HUDEP-2 (cell line): ENCODE measurements around the gene MYO18A.
"Not testable (repeated sequence)": the region's sequence is repeated elsewhere in the genome, so short reads cannot be mapped to it uniquely, and the experiment has no call there.

ENCODE experiments used
- DNase-seq, 76 experiments: peaks; one replicate each; lab custom pipeline; 2025; ENCODE audit not compliant: unreplicated experiment in 76 of 76; lab: John Stamatoyannopoulos, UW

The MYO18A gene

DNA sequence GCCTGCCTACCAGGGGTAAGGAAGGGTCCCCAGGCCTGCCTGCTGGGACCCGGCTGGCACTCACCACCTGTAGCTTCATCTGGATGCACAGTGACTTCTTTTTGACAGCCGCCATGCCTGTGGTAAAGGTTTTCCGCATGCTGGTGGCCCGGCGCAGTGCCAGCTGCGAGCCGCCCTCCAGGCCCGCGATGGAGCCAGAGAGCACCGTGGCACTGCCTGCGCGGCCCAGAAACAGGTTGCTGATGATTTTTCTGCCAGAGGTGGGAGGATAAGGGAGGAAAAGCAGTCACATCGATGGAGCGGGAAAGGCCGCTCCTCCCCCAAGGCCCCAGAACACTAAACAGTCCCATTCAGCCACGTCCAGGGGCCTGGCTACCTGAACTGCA lies 69.8 kb downstream of the MYO18A start:
- DNase-seq = no peak

DNA sequence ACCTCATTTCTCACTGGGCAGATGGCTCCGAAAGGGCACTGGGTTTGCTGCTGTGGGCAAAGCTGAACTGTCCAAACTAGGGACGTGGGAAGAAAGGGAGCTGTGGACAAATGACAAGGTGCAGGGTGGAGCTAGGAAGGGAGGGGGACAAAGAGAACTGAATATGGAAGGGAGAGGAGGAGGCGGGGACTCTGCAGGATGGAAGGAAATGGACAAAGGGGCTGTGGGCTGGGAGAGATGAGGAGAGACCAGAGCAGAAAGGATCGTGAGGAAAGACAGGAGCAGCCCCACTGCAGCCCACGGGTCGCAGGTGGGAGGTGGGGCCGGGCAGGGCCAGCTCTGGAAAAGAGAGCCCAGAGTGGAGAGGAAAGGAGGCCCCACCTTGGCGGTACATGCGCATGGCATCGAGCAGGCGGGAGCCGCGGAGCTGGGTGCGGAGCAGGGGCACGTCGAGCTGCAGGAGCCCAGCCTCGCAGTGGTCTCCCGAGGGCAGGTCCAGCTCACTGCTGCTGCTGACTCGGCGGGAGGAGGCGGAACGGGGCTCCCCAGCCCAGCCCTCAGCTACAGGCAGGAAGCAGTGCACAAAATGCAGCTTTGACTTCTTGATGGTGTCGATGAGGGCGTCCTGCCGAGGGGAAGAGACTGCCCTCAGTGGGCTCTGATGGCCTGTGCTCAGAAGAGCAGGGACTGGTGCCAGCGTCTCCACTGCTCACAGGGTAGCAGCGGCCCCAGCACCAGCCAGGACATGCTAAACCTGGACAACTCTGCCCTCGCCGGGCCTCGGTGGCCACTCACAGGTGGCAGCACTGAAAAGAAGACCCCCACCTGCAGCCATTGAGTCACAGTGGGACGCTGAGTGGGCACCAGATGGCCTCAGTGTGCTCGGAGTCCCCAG lies 70.5 kb downstream of the MYO18A start:
- DNase-seq = no peak

DNA sequence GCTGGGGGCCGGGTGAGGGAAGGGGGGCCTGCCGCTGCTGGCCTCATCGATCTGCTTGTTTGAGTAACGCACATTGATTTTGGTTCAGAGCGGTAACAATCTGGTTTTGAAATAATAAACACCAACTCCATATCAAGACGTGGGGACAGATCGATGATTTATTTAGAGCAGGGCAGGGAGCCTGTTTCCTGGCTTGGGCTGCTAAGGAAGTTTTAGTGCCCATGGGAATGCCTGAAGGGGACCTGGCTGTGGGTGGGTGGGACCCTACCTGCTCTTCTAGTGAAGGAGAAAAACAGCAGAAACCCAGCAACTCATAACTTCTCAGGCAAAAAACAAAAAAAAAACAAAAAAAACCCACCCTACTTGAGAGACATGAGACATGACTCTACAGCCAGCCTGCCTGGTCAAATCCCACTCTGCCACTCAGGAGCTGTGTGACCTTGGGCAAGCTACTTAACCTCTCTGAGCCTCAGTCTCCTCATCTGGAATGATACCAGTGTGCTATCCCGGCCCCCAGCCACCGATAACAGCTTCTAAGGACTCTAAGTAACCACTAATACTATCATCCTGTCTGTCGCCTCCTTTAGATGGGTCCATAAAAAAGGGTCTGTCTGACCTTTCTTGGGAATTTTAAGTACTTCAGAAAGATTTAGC lies 71.2 kb downstream of the MYO18A start:
- no peak for DNase-seq

DNA sequence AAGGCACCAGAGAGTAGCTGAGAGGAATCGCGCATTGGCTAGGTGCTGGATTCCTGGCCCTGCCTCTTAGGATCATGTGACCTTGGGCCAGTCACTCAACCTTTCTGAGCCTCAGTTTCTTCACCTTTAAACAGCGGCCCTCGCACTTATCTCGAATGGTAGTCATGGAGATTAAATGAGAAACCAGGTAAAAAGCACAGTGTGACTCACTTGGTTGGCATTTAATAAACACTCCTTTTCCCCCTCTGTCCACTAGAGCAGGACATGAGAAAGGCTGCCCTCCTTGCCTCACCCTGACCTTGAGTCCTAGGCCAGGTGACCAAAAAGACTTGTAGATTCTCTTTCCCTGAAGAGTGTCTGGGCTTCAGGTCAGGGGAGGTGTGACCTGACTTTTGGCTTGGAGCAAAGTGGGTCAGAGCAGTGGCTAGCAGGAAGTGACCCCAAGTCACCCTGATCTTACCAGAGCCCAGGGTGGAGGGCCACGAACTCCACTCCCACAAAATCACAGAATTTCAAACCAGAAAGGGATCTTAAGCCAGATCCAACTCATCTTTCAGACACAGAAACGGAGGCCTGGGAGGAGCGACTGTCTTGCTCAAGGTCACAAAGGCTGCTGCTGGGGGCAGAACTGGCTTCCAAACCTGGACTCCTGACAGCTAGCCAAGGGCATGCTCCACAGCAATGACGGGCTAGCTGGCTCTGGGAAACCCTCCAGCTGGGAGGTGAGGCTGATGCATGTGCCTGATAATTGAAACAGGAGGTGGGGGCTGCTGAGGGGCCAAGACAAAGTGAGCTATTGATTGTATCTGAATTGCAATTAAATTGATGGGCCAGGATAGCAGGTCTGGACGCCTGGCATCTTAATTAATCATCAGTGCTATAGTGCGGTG lies 72.0 kb downstream of the MYO18A start:
- DNase-seq = no peak

DNA sequence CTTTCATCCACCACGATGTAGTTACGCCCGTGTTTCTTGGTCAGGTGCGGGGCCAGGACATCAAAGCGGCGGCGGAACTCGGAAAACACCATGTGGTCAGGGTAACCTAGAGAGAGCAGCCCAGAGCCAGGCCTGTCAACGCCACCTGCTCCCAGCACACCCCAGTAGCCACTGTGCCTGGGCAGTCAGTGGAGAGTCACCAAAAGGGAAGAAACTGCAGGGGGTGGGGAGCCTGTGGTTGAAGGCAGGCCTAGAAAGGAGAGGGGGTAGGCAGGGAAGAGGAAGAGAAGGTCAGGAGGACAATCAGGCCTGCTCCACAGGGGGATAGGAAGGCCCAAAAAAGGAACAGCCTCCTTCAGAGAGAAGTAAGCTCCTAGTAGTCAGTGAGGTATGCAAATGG lies 73.1 kb downstream of the MYO18A start:
- DNase-seq = no peak

DNA sequence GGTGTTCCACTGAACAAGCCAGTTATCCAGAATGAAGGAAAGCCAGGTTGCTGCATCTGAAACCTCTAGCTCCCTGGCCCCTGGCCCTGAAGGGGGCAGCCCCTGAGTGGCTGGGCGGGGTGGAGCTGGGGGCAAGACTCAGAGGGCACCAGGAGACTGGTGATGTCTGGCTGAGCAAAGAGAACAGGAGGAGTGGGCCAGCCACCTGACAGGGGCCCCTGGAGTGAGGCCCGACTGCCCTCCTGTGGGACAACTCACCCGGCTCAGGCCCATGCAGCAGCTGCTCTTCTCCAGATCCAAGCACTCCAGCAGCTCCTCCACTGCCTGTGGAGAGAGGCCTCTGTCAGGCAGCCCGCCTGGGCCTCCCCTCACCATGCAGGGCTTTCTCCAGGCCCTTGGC lies 76.9 kb downstream of the MYO18A start:
- no peak for DNase-seq

DNA sequence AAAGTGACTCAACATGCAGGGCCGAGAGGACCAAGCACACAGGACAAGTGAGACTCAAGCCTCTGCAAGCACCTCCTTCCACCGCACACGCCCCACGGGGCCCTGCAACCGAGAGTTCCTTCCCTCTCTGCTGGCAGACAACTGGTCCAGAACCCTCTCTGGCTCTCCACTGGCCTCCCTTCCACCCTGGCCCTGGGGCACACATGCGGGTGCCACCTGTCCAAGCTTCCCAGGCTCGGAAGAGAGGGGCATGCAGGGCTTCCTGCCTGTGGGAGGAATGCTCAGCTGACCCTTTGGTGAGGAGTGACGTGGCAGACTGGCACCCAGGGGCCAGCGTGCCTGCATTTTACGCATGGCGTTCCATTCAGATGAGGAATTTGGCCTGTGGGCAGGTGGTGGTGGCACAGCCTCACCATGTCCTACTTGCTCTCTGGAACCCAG lies 77.4 kb downstream of the MYO18A start:
- no peak for DNase-seq

DNA sequence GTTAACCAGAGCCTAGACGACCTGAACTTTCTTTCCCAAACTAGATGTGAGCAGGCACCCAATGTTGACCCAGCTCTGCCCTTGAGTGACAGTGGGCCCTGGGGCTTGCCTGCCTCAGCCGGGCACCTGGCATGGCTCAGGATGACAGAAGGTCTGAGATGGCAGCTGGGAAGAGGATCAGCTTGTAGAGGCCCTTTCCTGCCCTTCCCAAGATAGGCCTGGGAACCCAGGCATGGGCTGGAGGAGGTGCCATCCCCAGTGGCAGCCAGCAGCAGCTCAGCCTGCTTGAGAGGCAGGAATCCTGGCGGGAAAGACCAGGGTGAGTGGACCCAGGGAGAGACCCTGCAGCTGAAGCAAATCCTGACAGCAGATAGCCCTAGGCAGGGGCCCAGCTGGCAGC lies 78.2 kb downstream of the MYO18A start:
- DNase-seq = no peak

DNA sequence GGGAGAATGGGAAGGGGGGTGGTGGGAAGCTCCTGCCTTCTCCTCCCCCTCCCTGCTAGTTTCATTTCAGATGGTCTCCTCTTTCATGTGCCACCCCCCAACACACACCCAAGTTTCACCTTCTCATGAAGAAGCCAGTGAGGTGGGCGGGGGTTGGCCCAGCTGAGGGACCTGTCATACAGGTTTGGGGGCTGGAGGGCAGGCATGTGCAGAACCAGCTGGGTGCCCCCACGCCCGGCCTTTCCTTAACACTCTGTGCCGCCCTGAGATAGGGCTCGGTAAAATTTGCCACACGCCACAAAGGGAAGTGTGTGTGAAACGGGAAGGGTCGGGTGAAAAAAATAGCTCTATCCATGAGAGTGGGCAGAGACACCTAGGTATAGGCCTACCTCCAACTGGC lies 79.9 kb downstream of the MYO18A start:
- DNase-seq = no peak

DNA sequence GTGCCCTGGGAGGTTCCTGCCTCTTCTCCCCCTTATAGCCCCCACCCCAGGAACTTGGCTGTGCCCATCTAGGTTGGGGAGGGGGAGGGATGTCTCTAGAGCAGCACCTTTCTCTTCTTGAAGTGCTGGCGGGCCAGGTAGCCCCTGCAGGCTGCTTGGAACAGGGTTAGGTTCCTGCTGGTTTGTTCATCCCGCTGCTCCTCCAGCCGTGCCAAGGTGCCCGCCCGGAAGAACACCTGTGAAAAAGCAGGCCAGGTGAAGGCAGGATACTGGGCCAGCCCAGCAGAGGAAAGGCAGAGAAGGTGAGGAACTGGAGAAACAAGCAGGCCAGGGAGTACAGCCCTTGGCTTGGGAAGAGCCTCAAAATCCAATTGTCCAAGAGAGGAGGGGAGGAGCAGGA lies 80.7 kb downstream of the MYO18A start:
- no peak for DNase-seq

DNA sequence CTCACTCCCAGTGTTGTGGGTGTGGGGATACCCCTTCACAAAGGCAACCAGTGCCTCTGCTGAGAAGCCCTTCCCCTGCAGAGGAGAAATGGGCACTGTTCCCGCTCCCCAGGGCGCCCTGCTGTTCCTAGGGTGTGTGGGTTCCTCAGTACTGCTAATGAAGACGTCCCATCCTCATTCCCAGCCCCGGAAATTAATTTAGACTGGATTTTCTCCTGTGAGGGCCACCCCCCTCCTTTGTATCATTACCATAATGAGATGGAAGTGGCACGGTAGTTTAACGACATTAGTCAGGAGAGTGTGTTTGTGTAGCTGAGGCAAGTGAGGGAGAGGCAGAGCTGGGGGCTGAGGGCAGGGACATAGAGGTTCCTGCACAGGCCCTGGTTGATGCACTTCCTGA lies 84.1 kb downstream of the MYO18A start:
- DNase-seq = no peak

DNA sequence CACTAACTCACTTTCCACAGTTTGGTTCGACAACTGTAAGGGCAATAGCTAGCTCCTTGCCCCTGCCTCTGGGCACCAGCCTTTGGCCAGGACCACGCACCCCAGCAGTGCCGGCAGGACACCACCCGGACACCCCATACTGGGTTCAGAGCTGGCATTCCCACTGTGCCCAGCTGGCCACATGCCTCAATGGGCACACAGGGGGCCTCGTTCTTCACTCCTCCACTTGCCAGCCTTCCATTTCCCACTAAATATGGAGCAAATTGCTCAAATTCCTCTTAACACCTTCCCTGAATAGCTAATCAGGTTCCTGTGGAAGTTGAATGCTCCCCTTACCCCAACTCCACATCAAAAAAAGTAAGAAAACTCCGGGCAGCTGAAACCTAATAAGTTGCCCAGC lies 84.8 kb downstream of the MYO18A start:
- no peak for DNase-seq

DNA sequence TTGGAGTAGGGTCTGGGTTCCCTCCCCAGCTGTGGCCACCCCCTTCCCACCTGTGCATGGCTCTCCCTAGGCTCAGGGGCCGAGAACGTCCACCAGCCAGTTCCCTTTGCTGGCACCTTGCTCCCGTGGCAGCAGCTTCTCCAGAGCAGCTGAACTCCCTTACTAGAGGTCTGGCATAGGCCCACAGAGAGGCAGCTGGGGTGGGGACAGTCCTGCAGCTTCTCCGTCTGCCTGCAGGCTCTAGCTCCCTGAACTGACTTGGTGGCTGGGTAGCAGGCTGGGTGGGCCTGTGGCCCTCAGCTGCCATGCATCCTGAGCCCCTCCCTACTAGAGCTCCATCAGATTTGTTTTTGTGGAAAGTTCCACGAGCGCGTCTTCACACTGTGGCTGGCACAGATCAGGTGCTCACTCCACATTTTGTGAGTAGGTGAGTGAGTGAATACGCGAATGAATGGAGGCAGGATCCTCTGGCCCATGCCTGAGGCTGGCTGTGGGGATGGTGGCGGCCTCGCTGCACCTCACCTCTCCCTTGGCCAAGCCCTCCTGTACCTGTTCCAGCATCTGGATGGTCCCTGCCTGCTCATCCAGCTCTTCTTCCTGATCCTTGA lies 86.0 kb downstream of the MYO18A start:
- no peak for DNase-seq

DNA sequence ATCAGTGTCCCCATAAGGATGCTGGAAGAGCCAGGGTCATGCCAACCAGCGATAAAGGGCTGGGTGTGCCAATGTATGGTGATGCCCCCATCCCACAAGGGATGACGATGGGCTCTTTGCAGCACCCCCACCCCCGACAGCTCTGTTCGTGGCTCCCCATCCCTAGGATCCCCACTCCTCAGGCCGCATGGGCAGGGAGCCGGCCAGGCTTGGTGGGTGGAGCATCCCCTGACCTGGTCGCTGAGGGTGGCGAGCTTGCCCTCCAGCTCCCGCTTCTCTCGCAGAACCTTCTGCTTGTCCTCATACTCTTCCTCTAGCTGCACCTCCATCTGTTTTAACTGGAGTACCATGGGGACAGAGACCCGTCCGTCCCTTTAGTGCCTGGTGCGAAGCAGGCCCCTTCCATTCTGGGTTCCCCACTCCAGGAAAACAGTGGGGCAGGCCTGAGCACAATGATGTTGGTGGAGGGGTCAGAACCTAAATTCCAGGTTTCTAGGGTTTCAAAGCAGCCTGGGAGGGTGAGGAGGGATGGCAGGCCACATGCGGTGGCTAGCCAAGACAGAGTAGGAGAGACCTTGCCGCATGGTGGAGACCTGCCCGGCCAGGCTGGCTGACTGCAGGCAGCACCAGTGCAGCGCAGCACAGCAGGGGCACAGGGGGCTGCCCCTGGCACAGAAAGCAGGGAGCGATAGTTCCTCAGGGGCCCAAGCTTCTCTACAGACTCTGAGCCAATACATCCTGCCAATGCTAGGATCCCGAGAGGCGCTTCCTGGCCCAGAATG lies 86.9 kb downstream of the MYO18A start:
- DNase-seq = no peak

DNA sequence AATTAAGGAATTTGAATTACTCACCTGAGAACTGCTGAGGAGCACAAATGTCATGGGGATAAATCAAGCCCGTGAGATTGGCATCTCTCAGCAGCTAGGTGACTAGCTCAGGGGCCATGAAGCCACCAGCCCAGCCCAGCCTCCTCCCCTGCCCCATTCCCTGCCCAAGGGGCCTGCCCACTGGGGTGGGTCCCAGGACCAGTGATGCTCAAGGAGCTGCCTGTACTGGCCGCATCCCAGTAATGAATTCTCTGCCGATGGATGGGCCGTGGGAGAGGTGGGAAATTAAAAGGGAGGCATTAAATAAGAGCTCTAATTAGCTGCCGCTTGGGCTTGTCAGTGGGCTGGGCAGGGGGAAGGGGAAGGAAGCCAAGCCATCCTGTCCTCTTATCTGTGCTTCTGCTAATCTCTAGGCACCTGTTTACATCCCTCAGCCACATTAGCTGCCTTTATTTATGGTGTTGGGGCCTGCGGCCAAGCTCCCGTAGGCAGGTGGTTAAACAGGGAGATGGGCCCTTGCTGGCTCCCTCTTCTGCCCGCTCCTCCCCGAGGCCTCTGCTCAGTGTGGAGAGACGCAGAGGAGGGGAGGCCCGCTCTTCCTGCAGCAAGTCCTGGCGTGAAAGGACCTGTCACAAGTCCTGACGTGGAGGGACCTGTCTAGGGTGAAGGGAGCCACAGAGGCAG lies 88.5 kb downstream of the MYO18A start:
- no peak for DNase-seq

DNA sequence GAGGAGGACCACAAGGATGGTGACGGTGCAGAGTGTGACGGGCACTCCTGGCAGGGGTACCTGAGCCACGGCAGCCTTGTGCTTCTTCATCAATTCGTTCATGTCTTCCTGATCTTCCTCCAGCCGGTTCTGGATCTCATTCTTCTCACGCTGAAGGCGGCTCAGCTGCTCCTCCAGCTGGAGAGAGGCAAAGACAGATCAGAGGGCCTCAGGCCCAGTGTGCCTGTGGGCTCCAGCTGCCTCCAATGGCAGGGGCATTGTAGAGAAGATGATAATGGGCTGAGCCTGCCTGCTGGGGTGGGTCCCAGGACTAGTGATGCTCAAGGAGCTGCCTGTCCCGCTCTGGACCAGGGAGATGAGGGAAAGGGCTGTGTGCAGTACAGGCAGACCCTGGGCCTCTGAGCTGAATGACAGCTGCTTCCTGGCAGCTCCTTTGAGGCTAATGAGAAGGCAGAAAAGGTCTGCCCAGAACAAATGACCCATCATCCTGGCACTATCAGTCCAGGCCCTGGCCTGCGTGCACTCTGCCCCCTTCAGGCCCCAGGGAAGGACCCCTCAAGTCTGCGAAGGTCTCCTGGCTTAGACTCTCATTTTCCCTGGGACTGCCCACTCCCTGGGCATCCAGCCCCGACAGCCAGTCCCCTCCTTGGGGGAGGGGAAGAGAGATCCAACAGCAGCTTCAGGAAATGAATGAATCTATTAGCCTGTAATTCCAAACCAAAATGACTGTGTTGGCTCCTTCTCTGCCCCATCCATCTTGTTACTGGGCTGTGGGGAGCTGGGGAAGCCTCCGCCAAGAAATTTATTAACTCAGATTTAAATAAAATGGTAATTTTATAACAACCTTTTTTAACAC lies 89.2 kb downstream of the MYO18A start:
- no peak for DNase-seq

DNA sequence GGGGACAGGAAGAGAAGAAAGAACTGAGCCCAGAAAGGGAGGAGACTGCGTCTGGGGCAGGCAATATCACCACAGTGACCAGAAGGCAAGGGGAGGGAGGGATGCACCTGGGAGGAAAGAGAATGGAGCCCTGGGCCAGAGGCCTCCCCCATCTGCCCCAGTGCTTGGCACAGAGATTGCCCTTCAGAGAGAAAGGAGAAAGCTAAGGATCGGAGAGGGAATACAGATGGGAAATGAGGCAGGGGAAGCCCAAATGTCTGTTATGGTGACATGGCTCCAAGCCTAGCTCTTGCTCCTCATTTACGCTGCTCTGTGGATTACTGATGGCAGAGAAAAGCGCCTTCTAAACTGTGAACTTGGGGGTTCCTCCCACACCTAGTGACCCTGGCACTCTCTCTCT lies 90.1 kb downstream of the MYO18A start:
- no peak for DNase-seq

DNA sequence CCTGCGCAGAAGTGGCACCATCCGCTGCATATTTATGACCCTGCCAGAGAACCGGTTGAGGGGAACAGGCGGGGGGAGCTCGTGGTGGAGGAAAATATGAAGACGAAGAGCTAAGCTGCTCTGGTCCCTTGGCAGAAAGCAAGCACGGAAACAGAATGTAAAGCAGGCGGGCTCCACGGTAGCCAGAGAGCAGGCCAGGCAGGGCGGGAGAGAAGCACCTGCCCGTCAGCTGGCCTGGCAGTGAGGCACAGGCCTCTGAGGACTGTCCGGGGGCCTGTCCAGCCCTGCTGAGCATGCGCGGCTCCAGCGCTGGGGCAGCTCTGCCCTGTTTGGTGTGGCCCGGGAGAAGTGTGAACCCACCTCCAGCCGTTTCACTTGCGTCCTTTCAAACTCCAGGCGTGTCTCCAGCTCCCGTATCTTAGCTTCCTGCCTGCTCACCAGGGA lies 90.6 kb downstream of the MYO18A start:
- DNase-seq = no peak

DNA sequence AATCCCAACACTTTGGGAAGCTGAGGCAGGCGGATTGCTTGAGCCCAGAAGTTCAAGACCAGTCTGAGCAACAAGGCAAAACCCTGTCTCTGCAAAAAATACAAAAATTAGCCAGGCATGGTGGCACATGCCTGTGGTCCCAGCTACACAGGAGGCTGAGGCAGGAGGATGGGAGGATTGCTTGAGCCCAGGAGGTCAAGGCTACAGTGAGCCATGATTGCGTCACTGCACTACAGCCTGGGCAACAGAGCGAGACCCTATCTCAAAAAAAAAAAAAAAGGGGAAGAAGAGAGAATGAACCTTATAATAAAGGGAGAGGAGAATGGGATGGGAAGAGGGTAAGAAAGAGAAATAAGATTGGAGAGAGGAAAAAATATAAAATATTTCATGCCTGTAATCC lies 91.4 kb downstream of the MYO18A start:
- DNase-seq = not testable (repeated sequence)
